CD4-positive, alpha-beta T cell treated with Interleukin-17A for 4 hours (primary cell): Measurements from ENCODE around the gene LPIN1.
"Not testable (repeated sequence)": the region's sequence is repeated elsewhere in the genome, so short reads cannot be mapped to it uniquely, and the experiment has no call there.

Source experiments
- DNase-seq: peaks from one replicate; pipeline ENCODE4 v3.0.0-alpha.2; 2020; ENCODE audit warnings: mixed read lengths

The LPIN1 gene

DNA sequence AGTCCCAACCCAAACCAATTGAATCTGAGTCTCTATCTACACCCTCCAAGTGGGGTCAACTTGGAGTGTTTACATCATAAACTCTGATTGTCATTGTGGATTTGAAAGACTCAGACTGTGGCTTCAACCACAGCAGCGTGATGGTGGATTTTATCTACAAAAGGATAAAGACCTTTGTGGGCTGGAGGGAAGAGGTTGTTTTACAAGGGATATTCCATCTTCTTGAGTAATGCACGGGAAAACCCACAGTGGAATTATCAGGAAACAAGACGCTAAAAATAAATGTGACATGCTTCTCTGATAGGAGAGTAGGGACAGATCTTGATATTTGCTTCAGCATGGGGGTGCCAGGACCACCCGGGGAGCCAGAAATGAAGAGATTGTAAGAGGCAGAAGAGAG lies 93.5 kb downstream of the LPIN1 start:
- no peak for DNase-seq

DNA sequence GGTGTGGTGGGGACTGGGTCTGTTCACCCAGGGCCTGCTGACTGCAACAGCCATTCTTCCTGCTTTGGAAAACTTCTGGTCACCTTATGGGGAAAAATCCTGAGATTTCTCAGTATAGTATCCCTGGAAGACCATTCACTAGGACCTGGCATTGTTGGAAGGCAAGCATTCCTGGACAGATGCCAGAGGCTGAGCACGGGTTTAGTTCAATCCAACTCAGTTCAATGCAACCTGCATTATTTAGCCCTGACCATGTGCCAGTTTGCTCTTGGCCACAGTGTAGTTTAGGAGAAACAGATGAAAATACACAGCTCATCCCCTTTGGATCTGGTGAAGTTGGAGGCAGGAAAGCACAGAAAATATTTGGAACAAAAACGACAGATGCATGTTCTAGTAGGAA lies 95.9 kb downstream of the LPIN1 start:
- no peak for DNase-seq

DNA sequence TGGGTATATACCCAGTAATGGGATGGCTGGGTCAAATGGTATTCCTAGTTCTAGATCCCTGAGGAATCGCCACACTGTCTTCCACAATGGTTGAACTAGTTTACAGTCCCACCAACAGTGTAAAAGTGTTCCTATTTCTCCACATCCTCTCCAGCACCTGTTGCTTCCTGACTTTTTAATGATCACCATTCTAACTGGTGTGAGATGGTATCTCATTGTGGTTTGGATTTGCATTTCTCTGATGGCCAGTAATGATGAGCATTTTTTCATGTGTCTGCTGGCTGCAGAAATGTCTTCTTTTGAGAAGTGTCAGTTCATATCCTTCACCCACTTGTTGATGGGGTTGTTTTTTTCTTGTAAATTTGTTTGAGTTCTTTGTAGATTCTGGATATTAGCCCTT lies 98.4 kb downstream of the LPIN1 start:
- not testable (repeated sequence) for DNase-seq

DNA sequence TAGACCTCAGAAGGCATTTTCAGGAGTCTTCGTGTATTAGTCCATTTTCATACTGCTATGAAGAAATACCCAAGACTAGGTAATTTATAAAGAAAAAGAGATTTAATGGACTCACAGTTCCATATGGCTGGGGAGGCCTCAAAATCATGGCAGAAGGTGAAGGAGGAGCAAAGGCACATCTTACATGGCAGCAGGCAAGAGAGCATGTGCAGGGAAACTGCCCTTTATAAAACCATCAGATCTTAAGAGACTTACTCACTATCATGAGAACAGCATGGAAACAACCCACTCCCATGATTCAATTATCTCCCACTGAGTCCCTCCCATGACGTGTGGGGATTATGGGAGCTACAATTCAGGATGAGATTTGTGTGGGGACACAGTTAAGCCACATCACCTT lies 101.5 kb downstream of the LPIN1 start:
- DNase-seq, result not testable (repeated sequence)

DNA sequence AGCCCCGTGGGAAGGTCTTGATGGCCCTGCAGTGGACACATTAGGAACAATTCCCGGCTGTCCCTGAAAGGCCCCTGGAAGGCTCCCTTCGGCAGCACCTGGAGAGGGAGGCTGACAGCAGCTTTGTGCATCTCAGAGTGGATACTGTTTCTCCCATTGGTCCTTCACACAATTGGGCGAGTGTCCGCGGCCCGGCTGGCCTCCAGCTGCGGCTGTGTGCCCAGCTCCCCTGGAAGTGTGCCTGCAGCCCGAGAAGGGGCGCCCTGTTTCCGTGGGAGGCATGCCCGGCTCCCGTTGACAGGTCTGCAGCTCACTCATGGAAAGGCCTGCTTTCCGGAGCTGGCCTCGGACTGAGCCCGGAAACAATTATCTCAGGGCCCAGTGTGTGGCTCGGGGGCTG lies 103.7 kb downstream of the LPIN1 start:
- no peak for DNase-seq

DNA sequence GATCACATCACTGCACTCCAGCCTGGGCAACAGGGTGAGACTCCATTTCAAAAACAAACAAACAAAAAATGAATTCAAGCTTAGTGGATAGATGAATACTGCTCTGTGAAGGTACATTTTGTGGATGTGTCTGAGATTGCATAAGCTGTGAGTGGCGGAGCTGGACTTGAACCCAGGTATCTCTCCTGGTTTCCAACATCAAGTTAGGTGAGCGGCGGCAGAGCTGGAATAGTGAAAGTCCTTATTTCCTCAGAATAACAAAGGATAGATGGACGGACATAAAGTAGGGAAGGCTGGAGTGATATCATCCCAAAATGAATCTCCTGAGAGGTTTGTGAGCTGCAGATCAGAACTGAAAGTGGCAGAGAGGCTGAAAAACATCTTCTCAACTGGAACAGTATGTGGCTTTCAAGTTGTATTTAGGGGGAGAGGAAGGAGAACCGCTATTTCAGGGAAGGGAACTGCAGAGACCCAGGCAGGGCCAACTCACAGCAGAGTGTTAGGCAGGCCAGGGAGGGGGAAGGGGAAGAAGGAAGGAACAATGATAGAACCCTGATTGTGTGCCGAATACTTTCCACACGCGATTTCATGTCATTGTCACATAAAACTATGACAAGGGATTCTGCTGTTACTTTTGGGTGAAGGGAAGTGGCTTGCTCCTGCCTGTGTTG lies 106.2 kb downstream of the LPIN1 start:
- DNase-seq, result no peak

DNA sequence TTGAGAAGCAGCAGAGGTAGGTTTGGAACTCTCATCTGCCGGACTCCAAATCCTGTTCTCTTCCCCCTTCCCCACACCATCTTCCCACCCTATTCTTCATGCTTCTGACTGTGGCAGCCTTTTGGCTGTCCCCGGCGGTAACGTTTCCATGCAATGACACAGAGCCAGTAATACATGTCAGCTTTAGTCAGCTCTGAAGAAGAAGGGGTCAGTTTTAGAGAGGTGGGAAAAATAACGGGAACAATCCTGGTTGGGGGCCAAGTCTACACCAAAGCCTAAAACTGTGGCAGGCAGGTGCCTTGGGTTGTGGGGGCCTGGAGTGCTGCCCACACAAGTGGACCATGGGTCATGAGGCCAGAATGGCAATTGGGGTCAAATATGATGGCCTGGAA lies 106.8 kb downstream of the LPIN1 start:
- DNase-seq, result no peak

DNA sequence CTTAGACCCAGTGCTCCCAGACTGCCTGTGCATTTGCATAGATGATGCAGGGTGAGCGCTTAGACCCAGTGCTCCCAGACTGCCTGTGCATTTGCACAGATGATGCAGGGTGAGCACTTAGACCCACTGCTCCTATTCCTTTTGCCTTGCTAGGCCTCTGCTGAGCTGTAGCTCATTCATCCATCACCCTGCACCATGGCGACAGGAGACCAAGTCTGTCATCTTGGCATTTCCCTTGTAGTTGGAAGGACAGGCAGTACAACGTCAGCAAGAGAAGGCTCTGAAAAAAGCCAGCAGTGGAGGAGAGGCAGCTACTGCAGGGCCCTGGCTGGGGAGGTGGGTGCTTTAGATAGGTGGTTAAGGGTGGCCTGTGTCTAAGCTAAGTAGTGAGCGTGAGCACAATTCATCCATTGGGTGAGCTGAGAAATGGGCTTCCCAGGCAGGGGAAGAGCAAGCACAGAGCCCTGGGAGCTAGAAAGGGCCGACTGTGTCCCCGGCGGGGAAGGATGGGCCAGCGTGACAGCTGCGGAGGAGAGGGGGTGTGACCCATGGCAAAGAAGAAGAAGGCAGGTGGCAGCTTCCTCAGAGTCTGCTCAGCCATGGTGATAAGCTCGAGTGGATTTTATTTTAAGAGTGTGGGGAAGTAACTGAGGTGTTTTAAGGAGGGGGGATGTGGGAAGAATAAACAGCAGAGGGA lies 108.8 kb downstream of the LPIN1 start:
- no peak for DNase-seq

DNA sequence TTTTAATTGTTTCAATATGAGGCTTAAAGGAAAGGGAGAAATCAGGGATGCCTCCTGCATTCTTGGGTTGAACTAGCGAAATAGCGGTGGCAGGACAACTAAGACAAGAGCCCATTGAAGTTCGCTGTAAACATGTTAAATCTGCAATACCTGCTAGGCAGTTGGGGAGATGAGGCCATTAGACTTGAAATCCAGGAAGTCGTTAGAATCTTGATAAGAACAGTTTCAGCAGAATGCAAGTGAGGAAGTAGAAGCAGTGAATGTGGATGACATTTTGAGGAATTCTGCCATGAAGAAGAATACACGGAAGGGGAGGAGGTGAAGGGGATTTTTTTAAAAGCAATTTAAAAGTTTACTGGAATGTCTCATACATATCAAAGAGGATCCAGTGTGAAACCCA lies 109.7 kb downstream of the LPIN1 start:
- no peak for DNase-seq

DNA sequence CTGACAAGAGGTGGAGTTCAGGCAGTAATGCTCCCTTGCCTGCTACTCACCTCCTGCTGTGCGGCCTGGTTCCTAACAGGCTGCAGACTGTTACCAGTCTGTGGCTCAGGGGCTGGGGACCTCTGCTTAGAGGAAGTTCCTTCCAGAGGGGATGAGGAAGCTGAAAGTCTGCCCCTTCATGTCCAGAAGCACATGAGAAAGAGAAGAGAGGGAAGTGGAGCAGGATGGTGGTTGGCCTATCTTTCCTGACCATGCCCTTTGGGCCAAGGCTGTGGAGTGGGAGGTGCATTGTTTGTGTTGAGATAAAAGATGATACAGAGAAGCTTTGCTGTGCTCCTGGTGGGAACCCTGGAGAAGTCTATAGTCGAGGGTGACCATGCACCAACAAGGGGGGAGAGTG lies 112.5 kb downstream of the LPIN1 start:
- no peak for DNase-seq

DNA sequence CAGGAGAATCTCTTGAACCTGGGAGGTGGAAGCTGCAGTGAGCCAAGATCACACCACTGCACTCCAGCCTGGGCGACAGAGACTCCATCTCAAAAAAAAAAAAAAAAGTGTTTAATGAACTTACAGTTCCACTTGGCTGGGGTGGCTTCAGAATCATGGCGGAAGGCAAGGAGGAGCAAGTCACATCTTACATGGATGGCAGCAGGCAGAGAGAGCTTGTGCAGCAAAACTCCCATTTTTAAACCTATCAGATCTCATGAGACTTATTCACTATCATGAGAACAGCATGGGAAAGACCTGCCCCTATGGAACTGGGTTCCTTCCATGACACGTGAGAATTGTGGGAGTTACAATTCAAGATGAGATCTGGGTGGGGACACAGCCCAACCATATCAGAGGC lies 113.5 kb downstream of the LPIN1 start:
- DNase-seq, result not testable (repeated sequence)

DNA sequence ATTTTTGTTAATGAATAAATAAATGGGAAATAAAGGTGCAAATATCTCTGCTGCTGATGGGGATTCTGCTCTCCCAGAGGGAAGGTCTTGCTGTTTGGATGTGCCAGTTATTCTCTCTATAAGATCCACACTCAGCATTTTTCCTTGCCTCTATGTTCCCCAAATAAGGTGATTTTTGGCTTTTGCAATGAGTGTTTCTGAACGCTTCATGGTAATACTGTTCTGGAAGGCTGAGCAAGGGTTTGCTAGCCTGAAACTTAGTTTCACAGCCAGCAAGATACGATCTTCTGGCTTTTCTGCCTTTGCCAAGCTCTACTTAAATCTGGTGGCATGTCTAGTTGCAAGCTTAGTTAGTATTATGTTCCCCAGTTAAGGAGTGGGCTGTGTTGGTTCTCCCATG lies 114.6 kb downstream of the LPIN1 start:
- DNase-seq, result no peak

DNA sequence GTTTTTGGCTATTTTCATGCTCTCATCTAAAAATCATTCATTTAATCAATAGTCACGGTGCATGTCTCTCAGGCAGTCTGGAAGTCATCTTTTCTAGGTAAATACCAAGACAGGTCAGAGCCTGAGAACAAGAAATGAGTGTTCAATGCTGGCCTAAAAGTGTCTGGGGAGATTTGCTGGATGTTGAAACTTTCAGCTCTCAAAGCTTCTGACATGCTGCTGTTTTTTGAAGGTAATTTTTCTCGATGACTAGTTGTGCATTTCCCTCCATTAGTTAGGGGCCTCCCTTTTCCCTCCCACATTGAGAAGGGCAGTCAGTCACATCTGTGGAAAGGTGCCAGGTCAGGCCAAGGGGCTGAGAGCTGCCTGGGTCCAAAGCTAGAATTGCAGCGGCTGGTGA lies 115.6 kb downstream of the LPIN1 start:
- no peak for DNase-seq

DNA sequence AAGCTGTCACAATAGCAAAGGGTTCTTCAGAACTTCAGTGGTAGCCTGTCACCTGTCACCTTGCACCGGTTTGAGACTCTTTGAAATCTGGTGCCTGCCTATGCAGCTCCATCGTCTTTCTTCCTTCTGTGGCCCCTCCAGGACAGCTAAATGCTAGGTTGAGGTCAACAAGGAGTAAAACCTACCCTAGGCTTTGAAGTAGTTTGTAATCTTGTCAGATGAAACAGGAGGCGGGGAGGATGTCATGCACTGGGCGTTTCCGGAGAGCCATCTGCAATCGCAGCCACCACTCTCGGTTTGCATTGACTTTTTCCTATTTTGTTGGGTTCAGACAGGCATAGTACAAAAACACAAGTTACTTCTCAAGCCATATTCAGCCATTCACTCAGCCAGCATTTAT lies 116.7 kb downstream of the LPIN1 start:
- peak; percentile 16 for DNase-seq

DNA sequence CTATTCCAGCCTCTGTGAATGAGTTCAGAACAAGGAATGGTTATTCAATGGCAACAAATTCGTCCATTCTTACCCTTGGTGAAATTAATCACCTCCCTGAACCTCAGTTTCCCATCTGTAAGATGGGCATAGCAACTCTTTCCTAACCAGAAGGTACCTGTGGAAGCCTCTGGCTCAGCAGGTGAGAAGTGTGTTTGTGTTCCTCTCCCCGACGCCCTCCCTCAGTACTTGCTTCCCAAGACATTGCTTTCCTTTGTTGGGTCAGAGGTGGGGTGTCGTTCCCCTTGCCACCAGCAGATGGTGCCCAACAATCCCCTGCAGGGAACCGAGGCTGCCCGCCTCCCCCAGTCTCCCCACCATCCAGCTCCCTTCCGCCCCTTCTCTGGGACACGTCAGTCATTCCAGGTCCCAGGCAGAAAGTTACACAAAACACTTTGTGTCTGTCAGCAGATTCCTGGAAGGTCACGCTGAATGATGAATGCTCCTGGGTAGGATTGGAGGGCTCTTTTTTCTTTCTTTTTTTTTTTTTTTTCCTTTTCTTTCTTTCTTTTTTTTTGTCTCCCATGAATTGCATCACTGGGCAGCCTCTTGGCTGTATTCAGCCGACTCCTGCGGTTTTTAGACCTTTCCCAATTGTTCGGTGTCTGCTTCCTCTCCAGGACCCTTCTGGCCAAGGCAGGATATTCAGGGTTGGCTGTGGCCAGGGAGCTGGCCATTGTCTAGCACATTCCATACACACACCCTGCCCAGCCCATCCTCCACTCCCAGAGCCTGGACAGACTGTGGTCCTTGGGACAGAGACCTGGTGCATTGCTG lies 117.3 kb downstream of the LPIN1 start:
- DNase-seq, result peak; percentile 78

DNA sequence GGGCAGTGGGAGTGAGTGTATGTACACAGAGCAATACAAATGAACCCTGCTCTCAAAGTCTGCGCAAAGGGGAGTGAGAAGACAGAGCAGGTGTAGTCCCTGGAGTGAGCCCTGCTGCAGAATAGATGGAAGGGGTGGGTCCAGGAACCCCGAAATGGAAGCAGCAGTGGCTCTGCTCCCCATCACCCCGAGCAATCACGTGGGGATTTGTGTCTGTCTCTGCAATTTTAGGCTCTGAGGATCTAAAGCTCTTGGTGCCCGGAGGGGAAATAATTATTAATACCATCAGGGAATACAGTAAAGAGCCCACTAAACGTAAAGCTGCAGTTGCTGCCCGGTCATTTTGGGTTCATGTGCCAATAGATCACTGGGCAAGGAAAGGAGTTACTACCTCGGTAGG lies 118.3 kb downstream of the LPIN1 start:
- DNase-seq, result no peak

DNA sequence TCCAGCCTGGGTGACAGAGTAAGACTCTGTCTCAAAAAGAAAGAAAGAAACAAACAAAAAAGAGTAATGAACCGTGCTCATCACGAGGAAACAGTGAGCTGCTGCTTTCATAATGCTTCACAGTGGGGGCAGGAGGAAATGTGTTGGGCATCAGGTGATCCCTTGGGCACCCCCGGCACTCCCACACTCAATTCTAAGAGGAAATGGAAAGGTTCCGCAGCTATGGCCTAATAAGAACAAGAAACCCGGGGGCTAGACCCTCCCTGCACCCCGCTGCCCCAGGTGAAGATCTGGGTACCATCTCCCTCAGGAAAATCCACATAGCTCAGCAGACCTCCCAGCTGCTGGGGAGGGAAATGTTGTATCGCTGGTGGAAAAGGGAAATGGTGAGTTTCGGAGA lies 118.9 kb downstream of the LPIN1 start:
- DNase-seq, result no peak

DNA sequence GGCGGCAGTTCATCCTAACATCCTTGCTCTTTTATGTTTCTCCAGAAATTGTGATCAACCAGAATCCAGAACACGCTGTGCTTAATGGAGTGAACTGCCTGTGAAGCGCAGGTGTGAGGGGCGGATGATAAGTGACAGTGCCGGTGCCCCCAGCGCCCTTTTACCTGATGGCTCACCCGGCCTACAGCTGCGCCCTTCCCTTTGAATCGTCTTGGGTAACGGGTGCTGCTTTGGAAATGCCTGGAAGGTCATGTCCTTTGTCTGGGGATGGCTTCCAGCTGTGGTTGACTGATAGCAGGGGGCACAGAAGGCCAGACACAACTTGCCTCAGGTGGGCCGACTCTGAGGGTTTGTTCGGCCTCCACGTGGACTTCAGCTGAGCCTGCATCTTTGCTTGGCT lies 119.4 kb downstream of the LPIN1 start:
- no peak for DNase-seq

DNA sequence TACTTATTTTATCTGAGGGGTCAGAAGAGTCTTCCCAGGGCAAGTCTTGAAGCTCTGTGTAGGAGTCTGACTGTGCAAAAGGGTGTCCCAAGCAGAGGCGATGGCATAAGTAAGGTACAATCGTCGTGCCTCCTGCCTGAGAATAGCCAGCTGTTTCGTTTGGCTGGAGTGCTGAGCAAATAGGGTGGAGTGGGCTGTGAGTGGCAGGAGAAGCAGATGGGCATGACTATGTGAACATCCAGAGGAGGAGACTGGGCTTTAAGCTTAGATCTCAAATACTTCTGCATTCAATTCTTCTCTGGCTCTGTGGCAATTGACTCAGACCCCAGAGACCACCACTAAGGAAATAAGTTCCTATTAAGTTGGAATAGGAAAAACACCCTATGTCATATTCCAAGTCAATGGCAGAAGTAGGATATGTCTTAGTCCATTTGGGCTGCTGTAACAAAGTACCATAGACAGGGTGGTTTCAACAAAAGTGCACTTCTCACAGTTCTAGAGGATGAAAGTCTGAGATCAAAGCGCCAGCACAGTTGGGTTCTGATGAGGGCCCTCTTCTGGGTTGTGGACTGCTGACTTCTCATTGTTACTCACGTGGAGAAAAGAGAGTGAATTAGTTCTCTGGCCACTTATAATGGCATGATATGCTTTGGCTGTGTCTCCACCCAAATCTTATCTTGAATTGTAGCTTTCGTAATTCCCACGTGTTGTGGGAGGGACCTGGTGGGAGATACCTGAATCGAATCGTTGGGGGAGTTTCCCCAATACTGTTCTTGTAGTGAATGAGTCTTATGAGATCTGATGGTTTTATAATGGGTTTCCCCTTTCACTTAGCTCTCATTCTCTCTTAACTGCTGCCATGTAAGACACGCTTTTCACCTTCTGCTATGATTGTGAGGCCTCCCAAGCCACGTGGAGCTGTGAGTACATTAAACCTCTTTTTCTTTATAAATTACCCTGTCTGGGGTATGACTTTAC lies 120.2 kb downstream of the LPIN1 start:
- no peak for DNase-seq

DNA sequence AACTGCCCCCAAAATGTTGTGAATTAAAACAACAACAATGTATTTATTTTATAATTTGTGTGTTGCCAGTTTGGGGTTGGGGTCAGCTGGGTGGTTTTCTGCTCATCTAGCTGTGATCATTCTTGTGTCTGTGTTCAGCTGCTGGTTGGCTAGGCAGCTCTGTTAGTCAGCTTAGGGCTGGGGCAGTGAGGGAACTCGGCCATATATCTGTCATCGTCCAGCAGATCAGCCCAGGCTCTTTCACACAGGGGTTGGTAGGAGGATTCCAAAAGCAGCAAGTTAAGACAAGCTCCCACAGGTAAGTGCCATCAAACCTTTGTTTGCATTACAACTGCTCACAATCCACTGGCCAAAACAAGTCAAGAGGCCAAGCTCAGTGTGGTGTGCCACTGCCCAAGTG lies 121.5 kb downstream of the LPIN1 start:
- DNase-seq, result no peak

DNA sequence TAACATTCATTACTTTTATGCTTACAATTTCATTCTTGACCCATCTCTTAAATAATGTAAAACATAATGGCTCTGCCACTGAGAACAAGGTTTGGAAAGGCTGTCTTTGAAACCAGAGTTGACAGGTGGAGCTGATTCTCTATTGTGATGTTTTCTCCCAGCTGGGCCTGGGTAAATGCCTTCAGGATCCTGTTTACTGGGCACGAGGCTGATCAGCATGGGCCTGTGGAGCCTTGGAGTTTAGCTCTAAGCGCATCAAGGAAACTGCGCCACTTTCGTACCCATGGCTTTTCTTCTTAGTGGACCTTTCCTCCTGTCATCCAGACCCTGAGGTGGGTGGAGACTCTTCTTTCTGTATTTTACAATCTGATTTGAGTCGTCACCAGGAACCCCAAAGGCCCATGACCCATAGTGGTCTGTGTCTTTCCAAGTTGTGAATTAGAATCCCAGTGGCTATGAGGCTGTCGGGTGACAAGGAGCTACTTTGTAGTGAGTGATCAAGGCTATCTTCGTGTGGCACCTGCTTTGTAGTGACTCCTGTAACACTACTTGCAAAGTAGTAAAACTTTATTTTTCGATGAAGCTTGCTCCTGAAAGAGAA lies 123.1 kb downstream of the LPIN1 start:
- DNase-seq, result no peak

DNA sequence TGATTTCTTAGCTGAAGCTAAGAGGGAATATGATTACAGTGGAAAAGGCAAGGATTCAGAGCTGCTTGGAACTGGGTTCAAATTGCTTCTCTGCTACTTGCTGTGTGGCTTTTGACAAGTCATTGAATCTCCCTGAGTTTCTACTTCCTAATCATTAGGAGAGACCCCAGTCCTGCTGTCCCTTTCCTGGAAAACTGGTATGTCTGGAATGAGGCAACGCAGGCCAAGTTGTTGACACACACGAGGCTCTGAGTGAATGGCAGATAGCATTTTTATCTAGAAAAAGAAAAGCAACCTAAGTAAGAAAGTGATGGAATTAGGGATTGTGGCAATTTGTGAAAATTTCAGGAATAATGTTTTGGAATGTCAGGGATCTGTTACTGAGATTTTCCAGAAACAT lies 123.6 kb downstream of the LPIN1 start:
- DNase-seq, result no peak
